Duodenal mucosa (tissue), 2 donors: ENCODE data around the gene AFF3.

Experiments used
- H3K27ac ChIP-seq: one replicate; pipeline ENCODE4 v1.7.0; 2013; ENCODE audit warnings: low read depth, low read length
- H3K27me3 ChIP-seq, 2 donors: one replicate each; pipeline ENCODE4 v1.7.0; 2013; ENCODE audit warnings: low read length in 2 of 2, control low read depth in 1 of 2; ENCODE audit not compliant: insufficient read depth in 2 of 2, control insufficient read depth in 1 of 2
- H3K36me3 ChIP-seq, 2 donors: one replicate each; pipeline ENCODE4 v1.7.0; 2013; ENCODE audit warnings: low read length in 2 of 2, control low read depth in 1 of 2; ENCODE audit not compliant: insufficient read depth in 2 of 2, control insufficient read depth in 1 of 2
- H3K4me1 ChIP-seq, 2 donors: one replicate each; pipeline ENCODE4 v1.7.0; 2013; ENCODE audit warnings: low read length in 2 of 2, control low read depth in 1 of 2; ENCODE audit not compliant: insufficient read depth in 2 of 2, control insufficient read depth in 1 of 2
- H3K4me3 ChIP-seq, 2 donors: one replicate each; pipeline ENCODE4 v1.7.0; 2013; ENCODE audit warnings: low read length in 2 of 2, low read depth in 1 of 2
- H3K9ac ChIP-seq, 2 donors: one replicate each; pipeline ENCODE4 v1.7.0; 2013; ENCODE audit warnings: low read length in 2 of 2, low read depth in 1 of 2
- H3K9me3 ChIP-seq, 2 donors: one replicate each; pipeline ENCODE4 v1.7.0; 2013; ENCODE audit warnings: low read length in 2 of 2, control low read depth in 1 of 2; ENCODE audit not compliant: control insufficient read depth in 1 of 2

The AFF3 gene

DNA sequence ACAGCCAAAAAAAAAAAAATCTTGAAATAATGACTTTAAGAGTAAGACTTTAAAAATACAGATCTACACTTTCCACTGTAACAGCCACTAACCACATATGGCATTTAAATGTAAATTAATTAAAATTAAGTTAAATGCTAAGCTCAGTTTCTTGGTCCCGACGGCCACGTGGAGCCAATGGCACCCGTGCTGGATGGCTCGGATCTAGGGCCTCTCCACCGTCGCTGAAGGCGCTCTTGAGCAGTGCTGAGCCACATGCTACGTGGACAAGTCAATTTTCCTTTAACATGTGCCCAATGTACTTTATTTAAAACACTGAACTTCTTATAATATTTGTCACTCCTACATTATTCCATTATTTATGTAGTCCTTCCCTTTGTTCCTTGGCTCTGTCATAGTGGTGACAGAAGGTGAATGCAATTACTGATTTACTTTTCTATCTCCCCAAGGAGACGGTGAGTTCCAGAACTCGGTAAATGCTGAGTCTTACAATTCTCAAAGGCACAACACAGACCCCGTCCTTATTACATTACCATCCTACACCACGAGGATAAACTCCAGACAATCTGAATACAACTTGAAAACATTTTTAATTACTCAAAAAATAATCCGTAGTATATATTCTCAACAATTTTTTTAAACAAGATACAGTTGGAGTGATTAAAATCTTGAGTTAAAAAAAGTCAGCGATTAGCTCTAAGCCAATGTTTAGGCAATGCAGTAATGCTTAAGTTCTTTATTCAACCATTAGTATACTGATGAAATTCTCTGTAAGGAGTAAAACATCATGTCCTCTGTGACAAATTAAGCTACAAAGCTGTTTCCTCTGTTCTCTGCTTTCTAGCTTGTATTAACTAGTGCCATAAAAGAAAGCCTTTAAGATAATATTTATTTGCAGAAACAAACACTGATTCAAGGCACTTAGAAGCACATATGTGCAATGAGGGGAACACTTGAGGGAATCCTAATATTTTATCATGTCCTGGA lies 95.1 kb downstream of the AFF3 start:
- Histone ChIP-seq H3K9ac (no peak overlapping the region), H3K27me3 (peaks cover 0 to 3% of the 10 kb centered on the region in 2 donors), H3K27ac (no peak overlapping the region), H3K4me1 (peaks cover 0 to under 1% of the 10 kb centered on the region in 2 donors), H3K4me3 (no peak overlapping the region), H3K36me3 (no peaks in the 10 kb centered on the region), H3K9me3 (no peaks in the 10 kb centered on the region)

DNA sequence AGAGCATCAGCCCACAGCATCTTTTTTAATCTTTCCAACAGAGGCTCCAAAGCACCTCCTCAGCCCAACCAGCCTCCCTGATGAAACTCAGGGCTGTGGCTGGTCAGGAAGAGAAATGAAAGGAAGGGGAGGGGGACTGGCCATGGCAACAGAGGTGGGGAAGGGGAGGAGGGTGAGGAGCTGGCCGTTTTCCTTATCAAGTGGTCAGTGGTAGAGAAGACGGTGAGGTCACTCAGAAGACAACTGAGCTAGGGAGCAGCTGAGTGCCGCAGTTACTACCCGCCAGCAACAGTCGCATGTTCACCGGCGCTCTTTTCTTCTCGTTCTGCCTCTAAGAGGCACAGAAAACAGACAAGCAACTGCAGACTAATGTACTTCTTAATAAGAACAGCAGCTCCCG lies 97.4 kb downstream of the AFF3 start:
- Histone ChIP-seq H3K36me3 (no peaks in the 10 kb centered on the region), H3K4me3 (no peak overlapping the region), H3K9me3 (no peaks in the 10 kb centered on the region), H3K27me3 (peaks cover 0 to 3% of the 10 kb centered on the region in 2 donors), H3K4me1 (no peaks in the 10 kb centered on the region), H3K9ac (no peak overlapping the region), H3K27ac (no peak overlapping the region)

DNA sequence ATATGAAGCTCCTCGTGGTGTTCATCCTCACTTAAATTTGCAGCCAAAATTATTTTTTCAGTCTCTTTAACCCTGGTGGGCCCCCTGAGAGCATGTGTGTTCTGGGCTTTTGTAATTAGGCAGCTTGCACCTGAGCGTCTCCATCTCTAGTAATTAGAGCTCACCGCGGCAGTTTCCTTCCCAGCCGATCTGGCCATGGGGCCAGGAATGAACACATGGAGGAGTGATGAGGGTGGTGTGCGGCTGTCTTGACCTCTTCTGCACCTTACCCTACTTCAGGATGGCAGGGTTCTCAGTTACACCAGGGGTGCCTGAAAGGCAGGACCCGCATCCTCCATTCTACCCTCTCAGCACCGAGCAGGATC lies 98.5 kb downstream of the AFF3 start:
- Histone ChIP-seq H3K27me3 (peaks cover 0 to 3% of the 10 kb centered on the region in 2 donors), H3K27ac (no peak overlapping the region), H3K9me3 (no peaks in the 10 kb centered on the region), H3K36me3 (no peaks in the 10 kb centered on the region), H3K4me1 (no peaks in the 10 kb centered on the region), H3K9ac (no peak overlapping the region), H3K4me3 (no peak overlapping the region)

DNA sequence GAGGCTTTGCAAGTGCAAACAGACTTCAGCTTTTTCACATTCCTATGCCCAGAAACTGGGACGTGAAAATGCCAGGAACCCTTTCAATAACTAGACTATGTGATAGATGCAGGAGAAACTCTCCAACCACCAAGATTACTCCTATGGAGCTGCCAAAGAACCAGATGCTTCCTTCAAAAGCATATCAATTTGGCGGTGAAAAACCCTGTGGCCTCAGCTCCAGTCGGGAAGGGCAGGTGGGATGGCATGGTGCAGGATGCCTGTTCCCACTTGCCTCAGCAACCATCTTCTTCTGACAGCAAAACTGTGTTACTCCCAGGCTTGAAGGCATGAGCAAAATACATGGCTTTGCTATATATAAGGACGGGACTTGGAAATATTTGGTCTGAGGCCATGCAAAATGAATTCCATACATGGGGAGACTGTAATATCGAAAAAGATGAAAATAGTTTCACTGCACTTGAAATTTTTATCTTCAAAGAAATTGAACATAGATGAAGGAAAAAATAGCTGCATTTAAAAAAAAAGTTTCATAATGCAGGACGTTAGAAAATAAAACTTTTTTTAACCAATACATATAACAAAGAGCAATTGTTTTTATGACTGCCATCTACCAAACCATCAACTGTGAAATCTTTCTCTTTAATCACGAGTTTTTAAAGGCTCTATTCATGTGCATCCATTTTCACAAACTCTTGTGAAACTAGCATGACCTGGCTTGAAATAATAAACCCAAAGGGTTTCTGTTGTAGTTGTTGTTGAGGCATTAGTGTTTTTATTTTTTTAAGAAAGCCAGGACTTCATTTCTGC lies 99.1 kb downstream of the AFF3 start:
- Histone ChIP-seq H3K4me3 (no peak overlapping the region), H3K4me1 (no peaks in the 10 kb centered on the region), H3K36me3 (no peaks in the 10 kb centered on the region), H3K9me3 (no peaks in the 10 kb centered on the region), H3K27me3 (peaks cover 0 to 3% of the 10 kb centered on the region in 2 donors), H3K9ac (no peak overlapping the region), H3K27ac (no peak overlapping the region)

DNA sequence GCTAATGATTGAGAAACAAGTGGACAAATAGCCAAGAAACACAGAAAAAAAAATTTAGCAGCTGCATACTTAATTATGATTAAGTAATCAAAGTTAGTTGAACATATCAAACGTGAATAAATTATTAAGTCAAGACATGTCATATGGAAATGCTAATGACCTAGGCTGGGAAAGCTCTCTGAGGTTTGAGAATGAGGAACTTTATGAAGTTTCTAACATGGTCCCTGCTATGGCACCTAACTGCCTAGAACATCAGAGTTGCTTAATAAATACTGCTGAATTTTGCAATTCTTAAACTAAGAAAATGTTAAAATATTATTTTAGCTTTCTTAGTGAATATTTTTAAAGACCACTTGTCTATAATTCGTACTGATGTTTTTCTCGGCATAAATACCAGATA lies 99.8 kb downstream of the AFF3 start:
- H3K27ac ChIP-seq: no peak overlapping the region
- no peak overlapping the region for H3K4me3 ChIP-seq
- peaks cover 0 to 3% of the 10 kb centered on the region in 2 donors for H3K27me3 ChIP-seq
- H3K36me3 ChIP-seq: no peaks in the 10 kb centered on the region
- no peaks in the 10 kb centered on the region for H3K9me3 ChIP-seq
- H3K4me1 ChIP-seq: no peaks in the 10 kb centered on the region
- H3K9ac ChIP-seq: no peak overlapping the region

DNA sequence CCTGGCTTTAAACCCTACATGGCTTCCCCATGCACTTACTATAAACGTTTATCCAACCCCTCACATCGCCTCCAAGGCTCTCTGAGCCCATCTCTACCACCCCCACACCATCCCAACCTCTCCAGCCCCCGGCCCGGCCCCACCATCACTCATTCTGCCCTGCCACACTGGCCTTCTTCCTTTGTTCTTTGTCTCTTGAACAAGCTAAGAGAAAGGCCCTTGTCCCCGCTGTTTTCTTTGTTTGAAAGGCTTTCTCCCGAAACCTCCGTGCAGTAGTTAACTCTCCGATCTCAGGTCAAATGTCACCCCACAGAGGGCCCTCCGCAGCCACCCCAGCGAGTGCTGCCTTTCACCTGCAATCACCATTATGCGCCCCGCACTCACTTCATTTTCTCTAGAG lies 100.4 kb downstream of the AFF3 start:
- H3K4me3 ChIP-seq: no peak overlapping the region
- H3K27ac ChIP-seq: no peak overlapping the region
- no peaks in the 10 kb centered on the region for H3K9me3 ChIP-seq

DNA sequence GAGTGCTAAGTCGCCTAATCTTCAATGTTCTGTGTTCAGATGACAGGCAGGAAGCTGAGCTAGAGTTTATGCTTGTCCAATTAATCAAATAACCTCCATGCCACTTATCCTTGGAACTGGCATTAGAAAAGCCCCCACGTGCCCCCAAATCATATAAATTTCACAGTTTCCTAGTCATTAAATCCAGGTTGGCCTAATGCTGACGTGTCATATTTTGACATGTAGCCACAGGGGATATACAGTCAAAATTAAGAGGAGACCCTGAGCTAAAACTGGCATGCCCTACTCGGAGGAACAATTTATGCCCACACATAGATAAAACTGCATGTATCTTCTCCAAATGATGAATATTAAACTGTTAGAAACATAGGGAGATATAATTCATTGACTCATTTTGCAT lies 101.0 kb downstream of the AFF3 start:
- H3K27me3 ChIP-seq: peaks cover 0 to 3% of the 10 kb centered on the region in 2 donors
- H3K4me1 ChIP-seq: no peaks in the 10 kb centered on the region
- H3K9me3 ChIP-seq: no peaks in the 10 kb centered on the region
- H3K9ac ChIP-seq: no peak overlapping the region
- H3K36me3 ChIP-seq: no peaks in the 10 kb centered on the region
- H3K27ac ChIP-seq: no peak overlapping the region
- no peak overlapping the region for H3K4me3 ChIP-seq

More for the DNA sequence above, 100.4 kb downstream of the AFF3 start:
- Histone ChIP-seq H3K9ac (no peak overlapping the region), H3K27me3 (peaks cover 0 to 3% of the 10 kb centered on the region in 2 donors), H3K4me1 (no peaks in the 10 kb centered on the region), H3K36me3 (no peaks in the 10 kb centered on the region)

DNA sequence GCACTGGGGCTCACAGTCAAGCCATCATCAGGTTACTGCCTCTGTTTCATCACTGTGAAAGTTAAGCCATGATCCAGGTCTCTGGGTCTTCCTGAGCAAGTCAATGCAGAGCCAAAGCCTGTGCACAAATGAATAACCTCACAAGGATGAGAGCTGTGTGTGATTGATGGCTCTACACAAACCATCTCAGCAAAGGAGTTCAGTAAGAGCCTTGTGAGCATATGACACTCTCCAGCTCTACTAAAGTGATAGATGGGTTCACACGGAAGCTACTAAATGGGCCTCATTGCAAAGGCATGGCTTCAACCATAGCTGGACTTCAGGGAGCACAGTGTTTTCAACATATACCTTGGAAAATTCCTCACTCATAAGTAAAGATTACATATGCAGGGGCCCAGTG lies 101.5 kb downstream of the AFF3 start:
- no peaks in the 10 kb centered on the region for H3K36me3 ChIP-seq
- no peaks in the 10 kb centered on the region for H3K9me3 ChIP-seq
- H3K4me3 ChIP-seq: no peak overlapping the region
- H3K4me1 ChIP-seq: no peaks in the 10 kb centered on the region
- H3K27me3 ChIP-seq: peaks cover 0 to under 1% of the 10 kb centered on the region in 2 donors
- H3K27ac ChIP-seq: no peak overlapping the region
- no peak overlapping the region for H3K9ac ChIP-seq

DNA sequence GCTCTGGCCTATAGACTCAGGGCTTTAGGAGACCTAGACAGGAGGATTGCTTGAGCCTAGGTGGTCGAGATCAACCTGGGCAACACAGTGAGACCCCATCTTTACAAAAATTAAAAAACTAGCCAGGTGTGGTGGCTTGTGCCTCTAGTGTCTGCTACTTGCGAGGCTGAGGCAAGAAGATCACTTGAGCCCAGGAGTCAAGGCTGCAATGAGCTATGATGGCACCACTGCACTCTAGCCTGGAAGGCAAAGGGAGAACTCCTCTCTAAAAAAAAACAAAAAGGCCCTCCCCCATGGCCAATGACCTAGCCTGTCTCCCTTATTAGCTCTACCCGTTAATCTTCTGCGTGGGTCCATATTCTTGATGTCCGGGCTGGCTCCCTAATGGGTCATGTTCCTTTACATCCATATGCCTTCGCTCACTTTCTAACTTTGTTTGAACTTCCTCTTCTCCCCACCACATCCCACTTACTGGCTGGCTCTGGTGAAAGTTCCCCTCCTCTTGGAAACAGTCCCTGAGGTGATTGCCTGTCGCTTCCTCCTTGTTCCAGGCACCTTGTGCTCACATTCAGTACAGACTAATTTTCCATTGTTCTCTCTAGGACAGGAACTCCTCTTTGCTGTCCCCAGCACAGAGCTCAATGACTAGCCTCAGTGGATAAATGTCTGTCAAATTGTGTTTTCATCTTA lies 103.0 kb downstream of the AFF3 start:
- H3K4me3 ChIP-seq: no peak overlapping the region
- H3K4me1 ChIP-seq: no peaks in the 10 kb centered on the region
- H3K27me3 ChIP-seq: no peaks in the 10 kb centered on the region
- no peak overlapping the region for H3K27ac ChIP-seq
- H3K36me3 ChIP-seq: no peaks in the 10 kb centered on the region
- H3K9ac ChIP-seq: no peak overlapping the region
- no peaks in the 10 kb centered on the region for H3K9me3 ChIP-seq

DNA sequence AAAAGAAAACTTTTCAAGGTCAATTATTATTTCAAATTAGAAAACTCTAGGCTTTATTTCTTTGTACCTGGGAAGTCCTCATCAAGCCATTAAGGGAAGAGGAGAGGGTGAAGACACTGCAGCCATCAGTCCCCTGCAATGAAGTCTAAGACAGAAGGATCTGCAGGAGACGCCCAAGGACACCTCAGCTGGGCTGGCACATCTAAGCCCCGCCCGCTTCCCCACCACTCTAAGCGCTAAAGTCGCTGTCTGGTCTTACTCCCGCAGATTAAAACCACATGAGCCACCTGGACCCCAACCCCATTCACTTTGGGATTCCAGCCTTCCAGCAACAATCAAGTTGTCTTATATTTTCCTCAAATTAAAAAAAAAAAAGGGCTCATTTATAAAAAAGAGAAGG lies 104.4 kb downstream of the AFF3 start:
- no peak overlapping the region for H3K9ac ChIP-seq
- H3K4me3 ChIP-seq: no peak overlapping the region
- no peak overlapping the region for H3K27ac ChIP-seq
- H3K27me3 ChIP-seq: no peaks in the 10 kb centered on the region
- no peaks in the 10 kb centered on the region for H3K9me3 ChIP-seq
- H3K4me1 ChIP-seq: no peaks in the 10 kb centered on the region
- H3K36me3 ChIP-seq: no peaks in the 10 kb centered on the region
